DOHH2 (cell line): Measurements from ENCODE around the gene ILDR2.

ENCODE experiments used
- H3F3A ChIP-seq: fragments of 200-600 bp; sonication (generic), shearing (Covaris generic); 2 replicates; pipeline ENCODE4 v1.6.0; 2016; ENCODE audit warnings: antibody characterized with exemption, mild to moderate bottlenecking; ENCODE audit not compliant: control insufficient read depth, insufficient read depth
- H3K27ac ChIP-seq: fragments of 200-600 bp; sonication (generic); 2 replicates; pipeline ENCODE4 v1.5.1; 2014; ENCODE audit warnings: low read depth, mild to moderate bottlenecking, low read length, moderate library complexity
- H3K27me3 ChIP-seq: fragments of 200-600 bp; sonication (generic); 2 replicates; pipeline ENCODE4 v1.6.1; 2014; ENCODE audit warnings: mild to moderate bottlenecking, low read length, mixed read lengths; ENCODE audit not compliant: control insufficient read depth
- H3K36me3 ChIP-seq: fragments of 200-600 bp; sonication (generic); 2 replicates; pipeline ENCODE4 v1.6.1; 2014; ENCODE audit warnings: mild to moderate bottlenecking, low read length, moderate library complexity, mixed read lengths; ENCODE audit not compliant: control insufficient read depth
- H3K4me1 ChIP-seq: fragments of 200-600 bp; sonication (generic); 2 replicates; pipeline ENCODE4 v1.6.1; 2014; ENCODE audit warnings: mild to moderate bottlenecking, low read length, mixed read lengths; ENCODE audit not compliant: control insufficient read depth
- H3K4me2 ChIP-seq: fragments of 200-600 bp; sonication (generic); 2 replicates; pipeline ENCODE4 v1.6.0; 2014; ENCODE audit warnings: mild to moderate bottlenecking, low read length, moderate library complexity
- H3K4me3 ChIP-seq: fragments of 200-600 bp; sonication (generic); 2 replicates; pipeline ENCODE4 v1.5.1; 2014; ENCODE audit warnings: mild to moderate bottlenecking, low read length, mixed read lengths
- H3K79me2 ChIP-seq: fragments of 200-600 bp; sonication (generic); 2 replicates; pipeline ENCODE4 v1.6.1; 2014; ENCODE audit warnings: mild to moderate bottlenecking, low read length, mixed read lengths; ENCODE audit not compliant: control insufficient read depth
- H3K9me2 ChIP-seq: fragments of 200-600 bp; sonication (generic); replicated peaks from 2 replicates; pipeline ENCODE4 v1.6.1; 2014; ENCODE audit warnings: mild to moderate bottlenecking, low read length, mixed read lengths; ENCODE audit not compliant: control insufficient read depth
- H3K9me3 ChIP-seq: fragments of 200-600 bp; sonication (generic); 2 replicates; pipeline ENCODE4 v1.6.1; 2014; ENCODE audit warnings: antibody characterized with exemption, low read length, mixed read lengths; ENCODE audit not compliant: control insufficient read depth, insufficient read depth
- H4K20me1 ChIP-seq: fragments of 200-600 bp; sonication (generic); 2 replicates; pipeline ENCODE4 v1.6.0; 2014; ENCODE audit warnings: low read depth, mild to moderate bottlenecking, antibody characterized with exemption, low read length, moderate library complexity; ENCODE audit not compliant: control insufficient read depth, insufficient read depth
- EZH2phosphoT487 ChIP-seq: fragments of 200-600 bp; sonication (generic); IDR thresholded peaks from 2 replicates; pipeline ENCODE4 v1.6.1; 2017; ENCODE audit warnings: borderline replicate concordance, mild to moderate bottlenecking, antibody characterized with exemption, low read length, moderate library complexity, mixed read lengths
- TF ChIP-seq, protein P1 (sequence below): fragments of 200-600 bp; sonication (generic); IDR thresholded peaks from one replicate; pipeline ENCODE4 v1.5.1; 2014; ENCODE audit warnings: antibody characterized with exemption, mild to moderate bottlenecking, low read depth, low read length; ENCODE audit not compliant: poor library complexity, severe bottlenecking

The ILDR2 gene

DNA sequence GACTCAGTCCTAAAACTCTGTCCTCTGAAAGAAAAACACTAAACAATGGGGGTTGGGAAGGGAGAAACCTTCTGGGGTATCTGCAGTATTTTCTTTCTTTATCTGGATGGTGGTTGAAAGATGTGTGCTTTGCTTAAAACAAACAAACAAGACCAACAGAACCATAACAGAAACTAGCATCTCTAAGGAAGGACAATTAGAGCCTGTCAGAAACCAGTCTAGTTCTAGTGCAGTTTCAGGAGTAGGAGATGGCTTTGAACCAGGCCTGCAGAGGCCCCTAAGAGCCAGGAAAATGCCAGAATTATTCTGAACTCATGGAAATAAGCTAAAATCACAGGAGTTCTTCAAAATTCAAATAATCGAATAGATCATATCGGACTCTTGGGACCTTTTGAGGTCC is 18.5 kb downstream of the ILDR2 start:
- no peak overlapping the region for H3K27ac ChIP-seq
- H3K79me2 ChIP-seq: no peaks in the 10 kb centered on the region
- H3K9me3 ChIP-seq: no peaks in the 10 kb centered on the region
- no peak overlapping the region for H3K4me3 ChIP-seq
- H3K4me2 ChIP-seq: no peak overlapping the region
- TF ChIP-seq, protein P1, sequence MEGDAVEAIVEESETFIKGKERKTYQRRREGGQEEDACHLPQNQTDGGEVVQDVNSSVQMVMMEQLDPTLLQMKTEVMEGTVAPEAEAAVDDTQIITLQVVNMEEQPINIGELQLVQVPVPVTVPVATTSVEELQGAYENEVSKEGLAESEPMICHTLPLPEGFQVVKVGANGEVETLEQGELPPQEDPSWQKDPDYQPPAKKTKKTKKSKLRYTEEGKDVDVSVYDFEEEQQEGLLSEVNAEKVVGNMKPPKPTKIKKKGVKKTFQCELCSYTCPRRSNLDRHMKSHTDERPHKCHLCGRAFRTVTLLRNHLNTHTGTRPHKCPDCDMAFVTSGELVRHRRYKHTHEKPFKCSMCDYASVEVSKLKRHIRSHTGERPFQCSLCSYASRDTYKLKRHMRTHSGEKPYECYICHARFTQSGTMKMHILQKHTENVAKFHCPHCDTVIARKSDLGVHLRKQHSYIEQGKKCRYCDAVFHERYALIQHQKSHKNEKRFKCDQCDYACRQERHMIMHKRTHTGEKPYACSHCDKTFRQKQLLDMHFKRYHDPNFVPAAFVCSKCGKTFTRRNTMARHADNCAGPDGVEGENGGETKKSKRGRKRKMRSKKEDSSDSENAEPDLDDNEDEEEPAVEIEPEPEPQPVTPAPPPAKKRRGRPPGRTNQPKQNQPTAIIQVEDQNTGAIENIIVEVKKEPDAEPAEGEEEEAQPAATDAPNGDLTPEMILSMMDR: no peak
- TF ChIP-seq EZH2phosphoT487: no peak
- peaks cover 17% of the 10 kb centered on the region for H3K4me1 ChIP-seq
- H4K20me1 ChIP-seq: no peaks in the 10 kb centered on the region
- no peaks in the 10 kb centered on the region for H3F3A ChIP-seq
- no peaks in the 10 kb centered on the region for H3K27me3 ChIP-seq
- H3K36me3 ChIP-seq: peaks cover 3% of the 10 kb centered on the region; the same call in 1 of the 2 replicates
- no peaks in the 10 kb centered on the region for H3K9me2 ChIP-seq

DNA sequence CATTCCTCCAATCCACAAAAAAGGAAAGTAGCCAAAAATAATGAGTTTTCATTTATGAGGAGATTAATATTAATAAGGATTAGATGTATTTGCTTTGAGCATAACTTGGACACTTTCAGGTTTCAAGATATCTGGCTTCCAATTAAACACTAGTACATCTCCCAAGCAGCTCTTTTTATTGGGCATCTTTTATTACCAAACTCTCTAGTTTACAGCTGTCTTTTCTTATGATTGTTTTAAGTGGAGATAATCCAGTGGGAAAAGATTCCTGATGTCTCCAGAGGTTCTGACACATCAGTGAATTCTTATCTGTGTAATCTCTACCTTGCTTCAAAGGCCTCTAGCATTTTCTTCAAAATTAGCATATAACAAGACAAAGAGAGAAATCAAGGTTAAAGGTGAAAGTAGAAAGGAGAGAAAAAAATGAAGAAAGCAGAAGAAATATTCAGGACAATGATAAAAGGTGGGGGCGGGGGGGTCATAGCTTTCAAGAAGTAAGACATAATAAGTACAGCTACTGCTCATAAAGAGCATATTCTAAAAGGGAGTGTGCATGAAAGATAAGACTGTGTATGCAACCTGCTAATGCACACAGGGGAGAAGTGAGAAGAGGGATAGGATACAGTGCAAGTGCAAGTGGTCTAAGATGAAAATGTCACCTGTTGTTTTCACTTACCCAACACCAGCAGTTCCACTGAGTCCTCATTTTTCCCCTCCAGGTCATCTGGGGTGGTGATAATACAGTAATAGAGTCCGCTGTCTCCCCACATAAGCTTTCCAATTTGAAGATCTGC is 19.1 kb downstream of the ILDR2 start:
- Histone ChIP-seq H3K9me3 (no peaks in the 10 kb centered on the region), H3K4me3 (no peak overlapping the region), H3K79me2 (no peaks in the 10 kb centered on the region), H3K27ac (no peak overlapping the region), H3K4me1 (peaks cover 12% of the 10 kb centered on the region), H3K27me3 (no peaks in the 10 kb centered on the region), H3F3A (no peaks in the 10 kb centered on the region), H3K9me2 (no peaks in the 10 kb centered on the region), H4K20me1 (no peaks in the 10 kb centered on the region), H3K4me2 (no peak overlapping the region), H3K36me3 (peaks cover 3% of the 10 kb centered on the region; the same call in 1 of the 2 replicates)
- TF ChIP-seq EZH2phosphoT487: no peak
- TF ChIP-seq, protein P1: no peak

DNA sequence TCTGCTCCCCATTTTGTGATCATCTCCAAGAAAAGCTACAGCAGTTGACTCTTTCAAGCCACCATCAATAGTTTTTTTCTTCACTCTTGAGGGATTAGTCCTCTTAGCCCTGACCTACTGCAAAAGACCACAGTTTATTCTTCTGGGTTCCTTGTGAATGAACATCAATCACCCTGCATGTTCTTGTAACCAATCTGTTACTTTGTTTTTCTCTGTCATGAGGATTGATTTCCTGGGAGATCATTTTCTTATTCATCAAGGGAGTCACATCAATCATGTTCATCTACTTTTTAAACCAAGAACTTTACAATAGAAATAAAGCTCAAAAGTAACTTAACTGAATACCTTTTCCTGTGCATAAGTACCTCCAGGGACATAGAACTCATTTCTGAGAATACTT is 21.8 kb downstream of the ILDR2 start:
- Histone ChIP-seq H3K27me3 (no peaks in the 10 kb centered on the region), H3K4me3 (no peak overlapping the region), H3K79me2 (no peaks in the 10 kb centered on the region), H3K4me2 (no peak overlapping the region), H3K27ac (no peak overlapping the region), H3K4me1 (no peaks in the 10 kb centered on the region), H3K9me2 (no peaks in the 10 kb centered on the region), H3F3A (no peaks in the 10 kb centered on the region), H4K20me1 (no peaks in the 10 kb centered on the region), H3K9me3 (no peaks in the 10 kb centered on the region), H3K36me3 (peaks cover 3% of the 10 kb centered on the region; the same call in 1 of the 2 replicates)
- TF ChIP-seq EZH2phosphoT487: no peak
- TF ChIP-seq, protein P1: no peak
